HCT116 (cell line): ENCODE data around the gene PLEKHG3. TPM values are rescaled to one million over a fixed set of nuclear protein-coding genes. Genes with fewer than 3 reads are reported as not detected.

Source experiments
- ATAC-seq: fragments of 200-7000 bp; cut with Tn5 transposase; 2 replicates; pipeline ENCODE4 v1.9.1; 2020; ENCODE audit warnings: mild to moderate bottlenecking, moderate library complexity
- BruUV-seq: library from RNA; stranded (reverse); fragments of 400-500 nt; replicated peaks from 2 replicates; lab custom pipeline; 2021; lab: Mats Ljungman, UMichigan
- CTCF ChIA-PET: fragments of 300-600 bp; sonication (Branson Sonifier 250); formaldehyde crosslinking; loops from one replicate; lab custom pipeline; 2021; ENCODE audit warnings: antibody characterized with exemption; lab: Charles Lee
- POLR2A ChIA-PET: fragments of 300-600, 350-600 bp; sonication (Branson Sonifier 250); formaldehyde crosslinking; loops from one replicate; lab custom pipeline; 2021; ENCODE audit warnings: antibody characterized with exemption; lab: Charles Lee
- RAD21 ChIA-PET, 2 experiments: fragments of 300-600 bp; sonication (Branson Sonifier 250); formaldehyde crosslinking; loops; one replicate each; lab custom pipeline; 2023; ENCODE audit warnings: low total read pairs in 2 of 2; ENCODE audit not compliant: uncharacterized antibody in 2 of 2, unreplicated experiment in 2 of 2, low non-redundant PET in 1 of 2; lab: Charles Lee
- DNase-seq: peaks from one replicate; pipeline ENCODE4 v3.0.0-alpha.2; 2010; ENCODE audit warnings: low read depth, low spot score
- H2AFZ ChIP-seq: fragments of 200-600 bp; shearing (Covaris generic), sonication (generic); 2 replicates; pipeline ENCODE4 v1.6.1; 2017; ENCODE audit warnings: low read depth, mixed run types, mixed read lengths, antibody characterized with exemption, low read length; ENCODE audit not compliant: poor library complexity, severe bottlenecking
- H3K27ac ChIP-seq: 2 replicates; pipeline ENCODE4 v1.5.1; 2012; ENCODE audit warnings: low read depth, low read length
- H3K27me3 ChIP-seq: fragments of 200-600 bp; sonication (generic); 2 replicates; pipeline ENCODE4 v1.6.1; 2016; ENCODE audit warnings: mixed run types, low read length, mixed read lengths; ENCODE audit not compliant: insufficient read depth
- H3K36me3 ChIP-seq, 2 experiments: fragments of 200-500 bp in 1 of 2; fragments of 200-600 bp in 1 of 2; sonication (Bioruptor generic) in 1 of 2; sonication (generic) in 1 of 2; 2 replicates each; pipeline versions ENCODE4 v1.5.1 to v1.6.1; 2014 to 2016; ENCODE audit warnings: low read length in 2 of 2, inconsistent platforms in 1 of 2, mixed read lengths in 1 of 2, mixed run types in 1 of 2; ENCODE audit not compliant: insufficient read depth in 2 of 2, control insufficient read depth in 1 of 2
- H3K4me1 ChIP-seq, 2 experiments: fragments of 200-600 bp in 1 of 2; sonication (generic) in 1 of 2; 2 replicates each; pipeline versions ENCODE4 v1.5.1 to v1.6.1; 2012 to 2017; ENCODE audit warnings: low read length in 2 of 2, inconsistent platforms in 1 of 2, mild to moderate bottlenecking in 1 of 2, mixed read lengths in 1 of 2, mixed run types in 1 of 2, moderate library complexity in 1 of 2; ENCODE audit not compliant: insufficient read depth in 2 of 2, control insufficient read depth in 1 of 2
- H3K4me2 ChIP-seq: fragments of 200-600 bp; sonication (generic); 2 replicates; pipeline ENCODE4 v1.6.1; 2017; ENCODE audit warnings: mixed run types, low read length, mixed read lengths
- H3K4me3 ChIP-seq, 2 experiments: fragments of 200-600 bp in 1 of 2; sonication (generic) in 1 of 2; replicated peaks in 1 of 2; 2 replicates each; pipeline ENCODE4 v1.5.1; 2011 to 2016; ENCODE audit warnings: low read length in 2 of 2, control low read depth in 1 of 2, low read depth in 1 of 2, mild to moderate bottlenecking in 1 of 2, mixed read lengths in 1 of 2, mixed run types in 1 of 2
- H3K79me2 ChIP-seq: fragments of 200-600 bp; sonication (generic); 2 replicates; pipeline ENCODE4 v1.6.1; 2017; ENCODE audit warnings: mild to moderate bottlenecking, mixed run types, low read length, moderate library complexity, mixed read lengths; ENCODE audit not compliant: insufficient read depth
- H3K9ac ChIP-seq: fragments of 200-600 bp; sonication (generic); 2 replicates; pipeline ENCODE4 v1.6.1; 2016; ENCODE audit warnings: low read length, mixed read lengths
- H3K9me2 ChIP-seq: fragments of 200-600 bp; sonication (generic), shearing (Covaris generic); 2 replicates; pipeline ENCODE4 v1.6.1; 2017; ENCODE audit warnings: mixed run types, mild to moderate bottlenecking, moderate library complexity; ENCODE audit not compliant: insufficient read depth
- H3K9me3 ChIP-seq, 2 experiments: fragments of 200-500 bp in 1 of 2; fragments of 200-600 bp in 1 of 2; sonication (Bioruptor generic) in 1 of 2; sonication (generic) in 1 of 2; 2 replicates each; pipeline ENCODE4 v1.6.1; 2014 to 2017; ENCODE audit warnings: low read length in 2 of 2, mixed read lengths in 2 of 2, inconsistent platforms in 1 of 2, low read depth in 1 of 2, mild to moderate bottlenecking in 1 of 2, mixed run types in 1 of 2, moderate library complexity in 1 of 2; ENCODE audit not compliant: control insufficient read depth in 1 of 2, insufficient read depth in 1 of 2
- H4K20me1 ChIP-seq: fragments of 200-600 bp; sonication (generic), shearing (Covaris generic); 2 replicates; pipeline ENCODE4 v1.6.1; 2017; ENCODE audit warnings: mixed run types, mild to moderate bottlenecking, moderate library complexity; ENCODE audit not compliant: insufficient read depth
- EZH2 ChIP-seq: fragments of 200-600 bp; sonication (generic); IDR thresholded peaks from 2 replicates; pipeline ENCODE4 v1.6.1; 2017; ENCODE audit warnings: antibody characterized with exemption, mixed run types
- FOSL1 ChIP-seq: IDR thresholded peaks from 2 replicates; pipeline ENCODE4 v1.6.1; 2012; ENCODE audit warnings: low read depth
- MAX ChIP-seq: IDR thresholded peaks from 2 replicates; pipeline ENCODE4 v1.6.1; 2012
- POLR2A ChIP-seq: IDR thresholded peaks from 2 replicates; pipeline ENCODE4 v1.7.0; 2011; ENCODE audit warnings: borderline replicate concordance; ENCODE audit not compliant: insufficient read depth, insufficient read length; ENCODE audit errors: extremely low read depth
- POLR2AphosphoS5 ChIP-seq: IDR thresholded peaks from 2 replicates; pipeline ENCODE4 v1.6.1; 2011; ENCODE audit warnings: mild to moderate bottlenecking, low read depth, low read length, moderate library complexity
- SIN3A ChIP-seq: IDR thresholded peaks from 2 replicates; pipeline ENCODE4 v1.6.1; 2012; ENCODE audit warnings: low read depth
- YY1 ChIP-seq: IDR thresholded peaks from 2 replicates; pipeline ENCODE4 v1.6.1; 2011; ENCODE audit warnings: low read length, low read depth, moderate library complexity, mild to moderate bottlenecking; ENCODE audit not compliant: insufficient replicate concordance; ENCODE audit errors: extremely low read depth
- ZNF274 ChIP-seq: fragments of 200-500 bp; sonication (Bioruptor generic); IDR thresholded peaks from 2 replicates; pipeline ENCODE4 v1.6.1; 2014; ENCODE audit warnings: mild to moderate bottlenecking, low read depth, low read length, inconsistent platforms
- intact Hi-C: fragments of 100-400 bp; cut with micrococcal nuclease; formaldehyde crosslinking; loops from 2 replicates; pipeline ENCODE4 v1.10.0; 2022
- total RNA-seq: library from RNA; stranded (reverse); gene quantifications from one replicate; pipeline ENCODE4 v1.2.1, GENCODE V29; 2021; ENCODE audit not compliant: unreplicated experiment
- TF ChIP-seq, protein P1 (sequence below), 3 experiments: fragments of 200-600 bp in 1 of 3; sonication (generic) in 1 of 3; IDR thresholded peaks in 2 of 3; conservative IDR thresholded peaks in 1 of 3; 2 replicates each; pipeline ENCODE4 v1.5.1; 2012 to 2017; ENCODE audit warnings: low read depth in 2 of 3, low read length in 2 of 3, antibody characterized with exemption in 1 of 3, borderline replicate concordance in 1 of 3, control low read depth in 1 of 3, mild to moderate bottlenecking in 1 of 3, mixed read lengths in 1 of 3, mixed run types in 1 of 3, moderate library complexity in 1 of 3; ENCODE audit not compliant: insufficient read depth in 1 of 3

The PLEKHG3 gene
- total RNA-seq, 1 experiment from 2014 or later = 55.6 TPM

DNA sequence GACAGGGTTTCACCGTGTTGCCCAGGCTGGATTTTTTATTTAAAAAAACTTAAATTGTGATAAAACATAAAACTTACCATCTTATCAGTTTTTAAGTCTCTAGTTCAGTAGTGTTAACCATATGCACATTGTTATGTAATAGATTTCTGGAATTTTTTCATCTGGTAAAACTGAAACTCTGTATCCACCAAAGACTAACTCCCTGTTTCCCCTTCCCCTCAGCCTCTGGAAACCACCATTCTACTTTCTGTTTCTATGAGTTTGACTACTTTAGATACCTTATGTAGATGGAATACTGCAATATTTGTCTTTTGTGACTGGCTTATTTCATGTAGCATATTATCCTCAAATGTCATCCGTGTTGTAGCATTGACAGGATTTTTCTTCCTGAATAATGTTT, 12.8 kb upstream of the PLEKHG3 start:
- H3K9me2 ChIP-seq = no peaks in the 10 kb centered on the region
- no peak overlapping the region for H3K4me3 ChIP-seq
- ChIA-PET RAD21 (no interaction called here), CTCF (no interaction called here), POLR2A (no interaction called here)
- no peak overlapping the region for H2AFZ ChIP-seq
- DNase-seq = no peak
- no peaks in the 10 kb centered on the region for H4K20me1 ChIP-seq
- ATAC-seq = no peak
- no peaks in the 10 kb centered on the region for H3K9me3 ChIP-seq
- H3K4me2 ChIP-seq = no peak overlapping the region
- H3K36me3 ChIP-seq = no peaks in the 10 kb centered on the region
- intact Hi-C loops = no loop called here
- no peak overlapping the region for H3K27ac ChIP-seq
- TF ChIP-seq EZH2 (no peak), SIN3A (no peak), FOSL1 (no peak), POLR2A (no peak), POLR2AphosphoS5 (no peak), ZNF274 (no peak), MAX (no peak), YY1 (no peak)
- TF ChIP-seq, protein P1, sequence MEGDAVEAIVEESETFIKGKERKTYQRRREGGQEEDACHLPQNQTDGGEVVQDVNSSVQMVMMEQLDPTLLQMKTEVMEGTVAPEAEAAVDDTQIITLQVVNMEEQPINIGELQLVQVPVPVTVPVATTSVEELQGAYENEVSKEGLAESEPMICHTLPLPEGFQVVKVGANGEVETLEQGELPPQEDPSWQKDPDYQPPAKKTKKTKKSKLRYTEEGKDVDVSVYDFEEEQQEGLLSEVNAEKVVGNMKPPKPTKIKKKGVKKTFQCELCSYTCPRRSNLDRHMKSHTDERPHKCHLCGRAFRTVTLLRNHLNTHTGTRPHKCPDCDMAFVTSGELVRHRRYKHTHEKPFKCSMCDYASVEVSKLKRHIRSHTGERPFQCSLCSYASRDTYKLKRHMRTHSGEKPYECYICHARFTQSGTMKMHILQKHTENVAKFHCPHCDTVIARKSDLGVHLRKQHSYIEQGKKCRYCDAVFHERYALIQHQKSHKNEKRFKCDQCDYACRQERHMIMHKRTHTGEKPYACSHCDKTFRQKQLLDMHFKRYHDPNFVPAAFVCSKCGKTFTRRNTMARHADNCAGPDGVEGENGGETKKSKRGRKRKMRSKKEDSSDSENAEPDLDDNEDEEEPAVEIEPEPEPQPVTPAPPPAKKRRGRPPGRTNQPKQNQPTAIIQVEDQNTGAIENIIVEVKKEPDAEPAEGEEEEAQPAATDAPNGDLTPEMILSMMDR (IDR thresholded peaks at IDR 0.05 in 2 of 3, conservative IDR thresholded peaks at IDR 0.05 in 1 of 3; ENCODE audit: borderline replicate concordance in 1 of 3, insufficient read depth in 1 of 3, low read depth in 2 of 3, low read length in 2 of 3) = no peak
- TF ChIP-seq, all 23 proteins: peak for 0
- H3K79me2 ChIP-seq = no peaks in the 10 kb centered on the region
- H3K27me3 ChIP-seq = no peaks in the 10 kb centered on the region; the same call in 1 of the 2 replicates
- H3K4me1 ChIP-seq = no peaks in the 10 kb centered on the region
- no TSS peak for BruUV-seq
- H3K9ac ChIP-seq = no peak overlapping the region
